GM13976 (cell line): Measurements from ENCODE around the gene WDFY4.

Experiments used
- DNase-seq: peaks from one replicate; pipeline ENCODE4 v3.0.0; 2012; ENCODE audit warnings: low spot score
- CTCF ChIP-seq: IDR thresholded peaks from 2 replicates; pipeline ENCODE4 v1.5.1; 2012; ENCODE audit warnings: borderline replicate concordance, mild to moderate bottlenecking; ENCODE audit not compliant: insufficient read depth; ENCODE audit errors: extremely low read depth, missing control alignments, control extremely low read depth
- in situ Hi-C: fragments of 300-500 bp; cut with MboI; formaldehyde crosslinking; loops from one replicate; pipeline ENCODE4 v1.12.0; 2022; ENCODE audit warnings: low sequenced_read_pairs, mixed read lengths, inconsistent platforms; ENCODE audit not compliant: unreplicated experiment

The WDFY4 gene

DNA sequence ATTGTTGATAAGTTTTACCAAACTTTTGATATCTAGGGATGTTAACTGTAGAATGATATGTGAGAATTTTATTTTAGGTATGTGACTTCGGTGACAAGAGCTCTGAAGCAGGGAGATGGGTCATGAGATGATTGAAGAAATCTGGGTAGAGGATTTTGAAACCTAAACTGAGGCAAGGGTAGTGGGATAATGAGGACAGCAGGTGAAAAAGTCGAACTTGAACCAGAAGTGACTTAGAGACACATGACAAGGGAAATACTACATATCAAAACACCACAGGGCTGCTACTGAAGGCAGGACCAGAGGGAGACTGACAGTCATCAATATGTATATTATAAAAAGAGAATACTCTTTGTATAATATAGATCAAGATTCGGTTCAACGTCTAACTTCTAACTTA, 113.2 kb downstream of the WDFY4 start:
- no peak for DNase-seq
- in situ Hi-C loops: no loop called here
- TF ChIP-seq CTCF: no peak

DNA sequence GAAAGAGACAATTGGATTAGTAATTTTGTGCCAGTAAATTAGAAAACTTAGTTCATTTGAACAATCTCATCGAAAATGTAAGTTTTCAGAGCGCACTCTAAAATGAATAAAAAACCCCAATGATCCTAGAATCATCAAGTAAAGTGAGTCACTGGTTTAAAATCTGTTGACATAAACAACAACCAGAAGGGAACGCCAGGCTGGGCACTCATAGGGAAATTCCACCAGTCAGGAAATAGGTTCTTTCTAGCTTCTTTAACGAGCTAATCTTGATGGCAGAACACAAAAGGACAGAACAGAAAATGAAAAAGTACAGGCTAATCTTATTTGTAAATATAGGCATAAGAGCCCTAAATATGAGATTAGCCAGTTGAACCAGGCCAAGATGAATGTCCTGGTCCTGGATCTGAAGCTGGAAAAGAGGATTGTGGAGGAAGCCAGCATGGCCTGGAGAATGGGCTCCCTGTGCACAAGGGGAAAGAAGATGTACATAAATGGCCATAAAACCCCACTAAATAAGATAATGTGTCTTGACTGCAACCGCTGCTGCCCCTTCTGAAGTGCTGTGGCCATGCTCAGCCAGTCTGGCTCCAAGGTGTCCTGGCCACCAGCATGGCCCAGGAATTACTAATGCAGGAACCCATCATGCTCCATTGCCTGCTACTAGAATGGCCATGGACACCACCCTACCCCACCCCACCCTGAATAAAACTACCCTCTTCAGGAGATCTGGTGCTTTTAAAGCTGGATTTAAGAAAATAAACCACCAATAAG, 114.0 kb downstream of the WDFY4 start:
- DNase-seq: no peak

DNA sequence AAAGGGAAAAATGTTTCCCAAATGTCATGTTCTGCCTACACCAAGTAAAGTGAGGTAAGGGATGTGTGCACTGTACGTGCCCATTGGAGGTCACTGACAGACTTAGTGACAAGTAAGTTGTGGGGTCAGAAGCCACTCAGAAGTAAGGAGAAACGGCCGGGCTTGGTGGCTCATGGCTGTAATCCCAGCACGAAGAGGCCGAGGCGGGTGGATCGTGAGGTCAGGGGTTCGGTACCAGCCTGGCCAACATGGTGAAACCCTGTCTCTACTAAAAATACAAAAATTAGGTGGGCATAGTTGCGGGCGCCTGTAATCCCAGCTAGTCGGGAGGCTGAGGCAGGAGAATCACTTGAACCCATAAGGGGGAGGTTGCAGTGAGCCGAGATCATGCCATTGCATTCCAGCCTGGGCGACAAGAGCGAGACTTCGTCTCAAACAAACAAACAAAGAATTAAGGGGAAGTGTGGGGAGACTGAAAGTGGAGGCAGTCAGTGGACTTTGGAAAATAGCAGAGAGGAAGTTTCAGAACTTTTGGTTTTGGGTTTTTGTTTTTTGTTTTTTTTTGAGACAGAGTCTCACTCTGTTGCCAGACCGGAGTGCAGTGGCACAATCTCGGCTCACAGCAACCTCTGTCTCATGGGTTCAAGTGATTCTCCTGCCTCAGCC, 114.8 kb downstream of the WDFY4 start:
- in situ Hi-C loops: no loop called here
- TF ChIP-seq CTCF: no peak
- DNase-seq: no peak

More for the DNA sequence above, 114.0 kb downstream of the WDFY4 start:
- no peak for TF ChIP-seq CTCF
- in situ Hi-C loops: no loop called here

- no peak for TF ChIP-seq CTCF
- in situ Hi-C loops: no loop called here
- DNase-seq: peak; percentile 44
Measured at GRCh38 chr10:48800007-48800675, 115.5 kb downstream of the WDFY4 start.

DNA sequence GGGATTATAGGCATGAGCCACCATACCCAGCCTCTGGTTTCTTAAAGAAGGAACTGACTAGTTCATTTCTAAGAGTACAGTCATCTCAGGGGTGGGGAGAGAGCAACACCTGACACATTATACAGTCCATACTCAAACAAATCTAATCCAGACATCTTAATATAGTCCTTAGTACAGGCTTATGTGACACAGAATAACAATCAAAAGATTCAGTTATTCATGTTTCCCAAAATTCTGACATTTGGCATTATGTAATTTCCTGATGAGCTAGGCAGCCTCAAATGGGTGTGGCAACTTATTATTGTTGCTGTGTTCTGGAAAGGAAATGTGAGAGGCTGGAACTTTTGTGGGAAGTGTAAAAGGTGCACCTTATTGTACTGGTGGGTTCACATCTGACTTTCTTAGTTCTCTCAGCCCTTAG, 116.3 kb downstream of the WDFY4 start:
- TF ChIP-seq CTCF: no peak
- DNase-seq: no peak
- in situ Hi-C loops: no loop called here

GRCh38 chr10:48802611-48803071, 118.0 kb downstream of the WDFY4 start:
- TF ChIP-seq CTCF: no peak
- in situ Hi-C loops: no loop called here

More at GRCh38 chr10:48802611-48803071, 118.0 kb downstream of the WDFY4 start:
- DNase-seq: peak; percentile 69
